Keratinocyte (primary cell): Measurements from ENCODE around the gene OR6B2. TPM values are rescaled to one million over a fixed set of nuclear protein-coding genes. Genes with fewer than 3 reads are reported as not detected.

Source experiments
- DNase-seq: peaks from one replicate; pipeline ENCODE4 v3.0.0-alpha.2; 2011; ENCODE audit warnings: low read depth, missing footprints, low spot score
- FAIRE-seq: peaks from 2 replicates; lab custom pipeline; 2011; peaks lifted over from hg19 to GRCh38; lab: Jason Lieb, UNC
- H2AFZ ChIP-seq: 2 replicates; pipeline ENCODE4 v1.6.0; 2012; ENCODE audit warnings: low read length, control low read depth, inconsistent platforms; ENCODE audit not compliant: control insufficient read depth
- H3K27ac ChIP-seq: 2 replicates; pipeline ENCODE4 v1.5.1; 2011; ENCODE audit warnings: low read length; ENCODE audit not compliant: control insufficient read depth, insufficient read depth
- H3K27me3 ChIP-seq: 3 replicates; pipeline ENCODE4 v1.6.0; 2011; ENCODE audit warnings: low read length; ENCODE audit not compliant: control insufficient read depth, insufficient read depth; ENCODE audit errors: extremely low read depth
- H3K36me3 ChIP-seq, 2 experiments: 2 replicates in 1 of 2; 3 replicates in 1 of 2; pipeline ENCODE4 v1.5.1; 2011; ENCODE audit warnings: low read length in 2 of 2, mild to moderate bottlenecking in 1 of 2; ENCODE audit not compliant: control insufficient read depth in 2 of 2, insufficient read depth in 2 of 2; ENCODE audit errors: extremely low read depth in 1 of 2
- H3K4me1 ChIP-seq: 3 replicates; pipeline ENCODE4 v1.5.1; 2011; ENCODE audit warnings: low read length; ENCODE audit not compliant: control insufficient read depth, insufficient read depth; ENCODE audit errors: extremely low read depth
- H3K4me2 ChIP-seq: 3 replicates; pipeline ENCODE4 v1.6.0; 2011; ENCODE audit warnings: low read depth, low read length; ENCODE audit not compliant: control insufficient read depth, insufficient read depth; ENCODE audit errors: extremely low read depth
- H3K4me3 ChIP-seq, 3 experiments: fragments of 200-600 bp in 1 of 3; sonication (generic) in 1 of 3; 2 replicates in 2 of 3; 3 replicates in 1 of 3; pipeline ENCODE4 v1.5.1; 2011 to 2016; ENCODE audit warnings: low read length in 3 of 3, mild to moderate bottlenecking in 3 of 3, control low read depth in 2 of 3, inconsistent platforms in 1 of 3, low read depth in 1 of 3, mixed read lengths in 1 of 3, mixed run types in 1 of 3, moderate library complexity in 1 of 3; ENCODE audit not compliant: control insufficient read depth in 2 of 3, insufficient read depth in 2 of 3; ENCODE audit errors: extremely low read depth in 1 of 3
- H3K79me2 ChIP-seq: 2 replicates; pipeline ENCODE4 v1.6.0; 2012; ENCODE audit warnings: low read length; ENCODE audit not compliant: control insufficient read depth, insufficient read depth
- H3K9ac ChIP-seq: 3 replicates; pipeline ENCODE4 v1.6.0; 2011; ENCODE audit warnings: low read length; ENCODE audit not compliant: control insufficient read depth, insufficient read depth; ENCODE audit errors: extremely low read depth
- H3K9me1 ChIP-seq: 3 replicates; pipeline ENCODE4 v1.6.0; 2011; ENCODE audit warnings: low read length; ENCODE audit not compliant: control insufficient read depth, insufficient read depth; ENCODE audit errors: extremely low read depth
- H3K9me3 ChIP-seq: 2 replicates; pipeline ENCODE4 v1.5.1; 2012; ENCODE audit warnings: low read depth, low read length; ENCODE audit not compliant: control insufficient read depth
- H4K20me1 ChIP-seq: 3 replicates; pipeline ENCODE4 v1.6.0; 2011; ENCODE audit warnings: low read length; ENCODE audit not compliant: control insufficient read depth, insufficient read depth; ENCODE audit errors: extremely low read depth
- CTCF ChIP-seq, 3 experiments: IDR thresholded peaks in 1 of 3; conservative IDR thresholded peaks in 1 of 3; optimal IDR thresholded peaks in 1 of 3; 2 replicates in 2 of 3; 3 replicates in 1 of 3; pipeline versions ENCODE3 to v1.5.1; 2011; ENCODE audit warnings: low read length in 3 of 3, mild to moderate bottlenecking in 3 of 3, moderate library complexity in 2 of 3, control low read depth in 1 of 3, inconsistent platforms in 1 of 3; ENCODE audit not compliant: insufficient read depth in 2 of 3; ENCODE audit errors: extremely low read depth in 1 of 3
- EZH2 ChIP-seq: IDR thresholded peaks from one replicate; pipeline ENCODE4 v1.6.1; 2012; ENCODE audit warnings: inconsistent platforms, mild to moderate bottlenecking, low read length, moderate library complexity
- dilution Hi-C: fragments of 300-500 bp; cut with MboI; formaldehyde crosslinking; loops from one replicate; pipeline ENCODE4 v1.7.0; 2020; ENCODE audit warnings: low sequenced_read_pairs; ENCODE audit not compliant: extremely low pct_ligation_motif_present
- polyA plus RNA-seq, 5 experiments: library from polyadenylated mRNA; depleted of rRNA in 3 of 5; stranded (reverse) in 3 of 5; stranded (forward) in 1 of 5; unstranded in 1 of 5; fragments of >200 nt; gene quantifications; 1 replicate in 1 of 5; 2 replicates in 3 of 5; 3 replicates in 1 of 5; pipeline versions ENCODE4 v1.2.1 to v1.2.3, GENCODE V29; 2011 to 2012; ENCODE audit warnings: missing spikeins in 2 of 5, low read depth in 1 of 5, low replicate concordance in 1 of 5

Gene OR6B2
- polyA plus RNA-seq, 1 donor (not counting 4 experiments of a cell fraction or from before 2014, with no cell fraction given), result not detected

- H4K20me1 ChIP-seq, result no peaks in the 10 kb centered on the region
- TF ChIP-seq EZH2, result no peak
These were observed 36.3 kb upstream of the OR6B2 start for GRCh38 chr2:240066489-240066888.

GRCh38 chr2:240064898-240065297, 34.7 kb upstream of the OR6B2 start:
- Histone ChIP-seq H3K4me3 (no peak overlapping the region), H3K27ac (no peak overlapping the region), H2AFZ (no peak overlapping the region), H3K9me1 (no peaks in the 10 kb centered on the region), H3K27me3 (peaks cover 3% of the 10 kb centered on the region), H3K4me2 (no peak overlapping the region), H3K4me1 (no peaks in the 10 kb centered on the region), H3K9me3 (no peaks in the 10 kb centered on the region), H3K9ac (no peak overlapping the region), H3K36me3 (no peaks in the 10 kb centered on the region), H4K20me1 (no peaks in the 10 kb centered on the region), H3K79me2 (no peaks in the 10 kb centered on the region)
- no peak for FAIRE-seq
- TF ChIP-seq EZH2, result no peak
- no peak for TF ChIP-seq CTCF (optimal IDR thresholded peaks at IDR 0.05 in 1 of 3, IDR thresholded peaks at IDR 0.05 in 1 of 3, conservative IDR thresholded peaks at IDR 0.05 in 1 of 3; ENCODE audit: extremely low read depth in 1 of 3, insufficient read depth in 2 of 3, low read length in 3 of 3)
- dilution Hi-C loops, result no loop called here
- DNase-seq, result no peak

More at GRCh38 chr2:240066489-240066888, 36.3 kb upstream of the OR6B2 start:
- no peaks in the 10 kb centered on the region for H3K9me1 ChIP-seq
- H3K9me3 ChIP-seq, result no peaks in the 10 kb centered on the region
- DNase-seq, result no peak
- FAIRE-seq, result no peak
- H3K4me1 ChIP-seq, result no peaks in the 10 kb centered on the region
- H3K36me3 ChIP-seq, result no peaks in the 10 kb centered on the region
- H3K79me2 ChIP-seq, result no peaks in the 10 kb centered on the region
- no peak overlapping the region for H3K4me3 ChIP-seq
- no peak overlapping the region for H2AFZ ChIP-seq
- H3K9ac ChIP-seq, result no peak overlapping the region
- peaks cover 3% of the 10 kb centered on the region for H3K27me3 ChIP-seq
- H3K27ac ChIP-seq, result no peak overlapping the region
- no peak overlapping the region for H3K4me2 ChIP-seq
- dilution Hi-C loops, result no loop called here

GRCh38 chr2:240060977-240061591, 30.9 kb upstream of the OR6B2 start:
- peak; percentile 48 for FAIRE-seq

More at GRCh38 chr2:240060977-240061591, 30.9 kb upstream of the OR6B2 start:
- TF ChIP-seq EZH2 (no peak), CTCF (optimal IDR thresholded peaks at IDR 0.05 in 1 of 3, IDR thresholded peaks at IDR 0.05 in 1 of 3, conservative IDR thresholded peaks at IDR 0.05 in 1 of 3; ENCODE audit: extremely low read depth in 1 of 3, insufficient read depth in 2 of 3, low read length in 3 of 3) (peak; percentile 44 to 65 (median 61))
- Histone ChIP-seq H3K27ac (no peak overlapping the region), H3K9me3 (no peaks in the 10 kb centered on the region), H3K9me1 (no peaks in the 10 kb centered on the region), H2AFZ (no peak overlapping the region), H3K4me3 (no peak overlapping the region), H3K27me3 (peaks cover 21% of the 10 kb centered on the region), H3K4me2 (no peak overlapping the region), H3K9ac (no peak overlapping the region), H4K20me1 (no peaks in the 10 kb centered on the region), H3K4me1 (no peaks in the 10 kb centered on the region), H3K36me3 (no peaks in the 10 kb centered on the region), H3K79me2 (no peaks in the 10 kb centered on the region)
- DNase-seq, result no peak
- dilution Hi-C loops, result no loop called here
